WTC11 (cell line): ENCODE data around the gene CD300A.

Source experiments
- RELA ChIP-seq: sonication (generic); formaldehyde crosslinking; IDR thresholded peaks from 2 replicates; pipeline ENCODE4 v1.8.1; 2022; ENCODE audit warnings: missing genetic modification reagents, mild to moderate bottlenecking, borderline replicate concordance
- TEAD4 ChIP-seq: sonication (generic); formaldehyde crosslinking; IDR thresholded peaks from 2 replicates; pipeline ENCODE4 v1.8.0; 2022; ENCODE audit warnings: mild to moderate bottlenecking, missing genetic modification reagents
- TF ChIP-seq, protein P1 (sequence below): sonication (generic); formaldehyde crosslinking; IDR thresholded peaks from 2 replicates; pipeline ENCODE4 v1.8.0; 2022; ENCODE audit warnings: missing genetic modification reagents
- TF ChIP-seq, protein P2 (sequence below): sonication (generic); formaldehyde crosslinking; IDR thresholded peaks from 2 replicates; pipeline ENCODE4 v1.8.0; 2023; ENCODE audit warnings: mild to moderate bottlenecking, missing genetic modification reagents
- TF ChIP-seq, protein P3 (sequence below): fragments of 200-600 bp; IDR thresholded peaks from 2 replicates; pipeline ENCODE4 v1.8.0; 2022; ENCODE audit warnings: antibody characterized with exemption
- TF ChIP-seq, protein P4 (sequence below): sonication (generic); formaldehyde crosslinking; conservative IDR thresholded peaks from 2 replicates; pipeline ENCODE4 v1.8.1; 2022; ENCODE audit warnings: mild to moderate bottlenecking, missing genetic modification reagents
- TF ChIP-seq, protein P5 (sequence below): sonication (generic); formaldehyde crosslinking; IDR thresholded peaks from 2 replicates; pipeline ENCODE4 v1.8.1; 2023; ENCODE audit warnings: mild to moderate bottlenecking, moderate library complexity, missing genetic modification reagents
- TF ChIP-seq, protein P6 (sequence below): sonication (generic); formaldehyde crosslinking; IDR thresholded peaks from 2 replicates; pipeline ENCODE4 v1.8.0; 2022; ENCODE audit warnings: mild to moderate bottlenecking, missing genetic modification reagents
- TF ChIP-seq, protein P7 (sequence below): fragments of 250-450 bp; sonication (Bioruptor Pico); IDR thresholded peaks from 2 replicates; pipeline ENCODE4 v2.1.2; 2022; ENCODE audit warnings: mild to moderate bottlenecking, moderate library complexity

DNA sequence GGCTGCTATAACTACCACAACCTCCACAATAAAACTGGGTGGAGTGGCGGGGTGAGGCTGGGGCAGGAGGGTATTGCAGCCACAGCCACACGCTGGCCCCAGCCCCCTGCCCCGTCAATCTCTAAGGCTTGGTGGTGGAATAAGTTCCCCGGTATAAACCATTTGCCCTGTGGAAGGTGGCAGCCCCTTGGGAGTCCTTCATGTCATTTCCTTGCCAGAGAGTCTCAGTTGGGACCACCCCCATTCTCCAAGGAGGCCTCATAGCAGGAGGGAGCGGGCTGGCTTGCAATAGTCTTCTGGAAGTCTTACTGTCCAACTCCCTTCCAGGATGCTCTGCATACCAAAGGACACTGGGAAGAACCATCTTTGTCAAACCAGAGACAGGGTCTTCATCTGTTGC, 19.4 kb downstream of the CD300A start:
- TF ChIP-seq, protein P1, sequence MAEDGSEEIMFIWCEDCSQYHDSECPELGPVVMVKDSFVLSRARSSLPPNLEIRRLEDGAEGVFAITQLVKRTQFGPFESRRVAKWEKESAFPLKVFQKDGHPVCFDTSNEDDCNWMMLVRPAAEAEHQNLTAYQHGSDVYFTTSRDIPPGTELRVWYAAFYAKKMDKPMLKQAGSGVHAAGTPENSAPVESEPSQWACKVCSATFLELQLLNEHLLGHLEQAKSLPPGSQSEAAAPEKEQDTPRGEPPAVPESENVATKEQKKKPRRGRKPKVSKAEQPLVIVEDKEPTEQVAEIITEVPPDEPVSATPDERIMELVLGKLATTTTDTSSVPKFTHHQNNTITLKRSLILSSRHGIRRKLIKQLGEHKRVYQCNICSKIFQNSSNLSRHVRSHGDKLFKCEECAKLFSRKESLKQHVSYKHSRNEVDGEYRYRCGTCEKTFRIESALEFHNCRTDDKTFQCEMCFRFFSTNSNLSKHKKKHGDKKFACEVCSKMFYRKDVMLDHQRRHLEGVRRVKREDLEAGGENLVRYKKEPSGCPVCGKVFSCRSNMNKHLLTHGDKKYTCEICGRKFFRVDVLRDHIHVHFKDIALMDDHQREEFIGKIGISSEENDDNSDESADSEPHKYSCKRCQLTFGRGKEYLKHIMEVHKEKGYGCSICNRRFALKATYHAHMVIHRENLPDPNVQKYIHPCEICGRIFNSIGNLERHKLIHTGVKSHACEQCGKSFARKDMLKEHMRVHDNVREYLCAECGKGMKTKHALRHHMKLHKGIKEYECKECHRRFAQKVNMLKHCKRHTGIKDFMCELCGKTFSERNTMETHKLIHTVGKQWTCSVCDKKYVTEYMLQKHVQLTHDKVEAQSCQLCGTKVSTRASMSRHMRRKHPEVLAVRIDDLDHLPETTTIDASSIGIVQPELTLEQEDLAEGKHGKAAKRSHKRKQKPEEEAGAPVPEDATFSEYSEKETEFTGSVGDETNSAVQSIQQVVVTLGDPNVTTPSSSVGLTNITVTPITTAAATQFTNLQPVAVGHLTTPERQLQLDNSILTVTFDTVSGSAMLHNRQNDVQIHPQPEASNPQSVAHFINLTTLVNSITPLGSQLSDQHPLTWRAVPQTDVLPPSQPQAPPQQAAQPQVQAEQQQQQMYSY (CRISPR knock-in tag), result no peak
- TF ChIP-seq, protein P2, sequence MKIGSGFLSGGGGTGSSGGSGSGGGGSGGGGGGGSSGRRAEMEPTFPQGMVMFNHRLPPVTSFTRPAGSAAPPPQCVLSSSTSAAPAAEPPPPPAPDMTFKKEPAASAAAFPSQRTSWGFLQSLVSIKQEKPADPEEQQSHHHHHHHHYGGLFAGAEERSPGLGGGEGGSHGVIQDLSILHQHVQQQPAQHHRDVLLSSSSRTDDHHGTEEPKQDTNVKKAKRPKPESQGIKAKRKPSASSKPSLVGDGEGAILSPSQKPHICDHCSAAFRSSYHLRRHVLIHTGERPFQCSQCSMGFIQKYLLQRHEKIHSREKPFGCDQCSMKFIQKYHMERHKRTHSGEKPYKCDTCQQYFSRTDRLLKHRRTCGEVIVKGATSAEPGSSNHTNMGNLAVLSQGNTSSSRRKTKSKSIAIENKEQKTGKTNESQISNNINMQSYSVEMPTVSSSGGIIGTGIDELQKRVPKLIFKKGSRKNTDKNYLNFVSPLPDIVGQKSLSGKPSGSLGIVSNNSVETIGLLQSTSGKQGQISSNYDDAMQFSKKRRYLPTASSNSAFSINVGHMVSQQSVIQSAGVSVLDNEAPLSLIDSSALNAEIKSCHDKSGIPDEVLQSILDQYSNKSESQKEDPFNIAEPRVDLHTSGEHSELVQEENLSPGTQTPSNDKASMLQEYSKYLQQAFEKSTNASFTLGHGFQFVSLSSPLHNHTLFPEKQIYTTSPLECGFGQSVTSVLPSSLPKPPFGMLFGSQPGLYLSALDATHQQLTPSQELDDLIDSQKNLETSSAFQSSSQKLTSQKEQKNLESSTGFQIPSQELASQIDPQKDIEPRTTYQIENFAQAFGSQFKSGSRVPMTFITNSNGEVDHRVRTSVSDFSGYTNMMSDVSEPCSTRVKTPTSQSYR (CRISPR knock-in tag), result no peak
- TF ChIP-seq, protein P3, sequence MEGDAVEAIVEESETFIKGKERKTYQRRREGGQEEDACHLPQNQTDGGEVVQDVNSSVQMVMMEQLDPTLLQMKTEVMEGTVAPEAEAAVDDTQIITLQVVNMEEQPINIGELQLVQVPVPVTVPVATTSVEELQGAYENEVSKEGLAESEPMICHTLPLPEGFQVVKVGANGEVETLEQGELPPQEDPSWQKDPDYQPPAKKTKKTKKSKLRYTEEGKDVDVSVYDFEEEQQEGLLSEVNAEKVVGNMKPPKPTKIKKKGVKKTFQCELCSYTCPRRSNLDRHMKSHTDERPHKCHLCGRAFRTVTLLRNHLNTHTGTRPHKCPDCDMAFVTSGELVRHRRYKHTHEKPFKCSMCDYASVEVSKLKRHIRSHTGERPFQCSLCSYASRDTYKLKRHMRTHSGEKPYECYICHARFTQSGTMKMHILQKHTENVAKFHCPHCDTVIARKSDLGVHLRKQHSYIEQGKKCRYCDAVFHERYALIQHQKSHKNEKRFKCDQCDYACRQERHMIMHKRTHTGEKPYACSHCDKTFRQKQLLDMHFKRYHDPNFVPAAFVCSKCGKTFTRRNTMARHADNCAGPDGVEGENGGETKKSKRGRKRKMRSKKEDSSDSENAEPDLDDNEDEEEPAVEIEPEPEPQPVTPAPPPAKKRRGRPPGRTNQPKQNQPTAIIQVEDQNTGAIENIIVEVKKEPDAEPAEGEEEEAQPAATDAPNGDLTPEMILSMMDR, result no peak
- TF ChIP-seq RELA (CRISPR knock-in tag) (no peak), TEAD4 (CRISPR knock-in tag) (no peak)
- TF ChIP-seq, protein P4, sequence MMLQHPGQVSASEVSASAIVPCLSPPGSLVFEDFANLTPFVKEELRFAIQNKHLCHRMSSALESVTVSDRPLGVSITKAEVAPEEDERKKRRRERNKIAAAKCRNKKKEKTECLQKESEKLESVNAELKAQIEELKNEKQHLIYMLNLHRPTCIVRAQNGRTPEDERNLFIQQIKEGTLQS (CRISPR knock-in tag), result no peak
- TF ChIP-seq, protein P5, sequence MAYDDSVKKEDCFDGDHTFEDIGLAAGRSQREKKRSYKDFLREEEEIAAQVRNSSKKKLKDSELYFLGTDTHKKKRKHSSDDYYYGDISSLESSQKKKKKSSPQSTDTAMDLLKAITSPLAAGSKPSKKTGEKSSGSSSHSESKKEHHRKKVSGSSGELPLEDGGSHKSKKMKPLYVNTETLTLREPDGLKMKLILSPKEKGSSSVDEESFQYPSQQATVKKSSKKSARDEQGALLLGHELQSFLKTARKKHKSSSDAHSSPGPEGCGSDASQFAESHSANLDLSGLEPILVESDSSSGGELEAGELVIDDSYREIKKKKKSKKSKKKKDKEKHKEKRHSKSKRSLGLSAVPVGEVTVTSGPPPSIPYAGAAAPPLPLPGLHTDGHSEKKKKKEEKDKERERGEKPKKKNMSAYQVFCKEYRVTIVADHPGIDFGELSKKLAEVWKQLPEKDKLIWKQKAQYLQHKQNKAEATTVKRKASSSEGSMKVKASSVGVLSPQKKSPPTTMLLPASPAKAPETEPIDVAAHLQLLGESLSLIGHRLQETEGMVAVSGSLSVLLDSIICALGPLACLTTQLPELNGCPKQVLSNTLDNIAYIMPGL (CRISPR knock-in tag), result no peak
- TF ChIP-seq, protein P6, sequence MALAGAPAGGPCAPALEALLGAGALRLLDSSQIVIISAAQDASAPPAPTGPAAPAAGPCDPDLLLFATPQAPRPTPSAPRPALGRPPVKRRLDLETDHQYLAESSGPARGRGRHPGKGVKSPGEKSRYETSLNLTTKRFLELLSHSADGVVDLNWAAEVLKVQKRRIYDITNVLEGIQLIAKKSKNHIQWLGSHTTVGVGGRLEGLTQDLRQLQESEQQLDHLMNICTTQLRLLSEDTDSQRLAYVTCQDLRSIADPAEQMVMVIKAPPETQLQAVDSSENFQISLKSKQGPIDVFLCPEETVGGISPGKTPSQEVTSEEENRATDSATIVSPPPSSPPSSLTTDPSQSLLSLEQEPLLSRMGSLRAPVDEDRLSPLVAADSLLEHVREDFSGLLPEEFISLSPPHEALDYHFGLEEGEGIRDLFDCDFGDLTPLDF (CRISPR knock-in tag), result no peak
- TF ChIP-seq, protein P7, sequence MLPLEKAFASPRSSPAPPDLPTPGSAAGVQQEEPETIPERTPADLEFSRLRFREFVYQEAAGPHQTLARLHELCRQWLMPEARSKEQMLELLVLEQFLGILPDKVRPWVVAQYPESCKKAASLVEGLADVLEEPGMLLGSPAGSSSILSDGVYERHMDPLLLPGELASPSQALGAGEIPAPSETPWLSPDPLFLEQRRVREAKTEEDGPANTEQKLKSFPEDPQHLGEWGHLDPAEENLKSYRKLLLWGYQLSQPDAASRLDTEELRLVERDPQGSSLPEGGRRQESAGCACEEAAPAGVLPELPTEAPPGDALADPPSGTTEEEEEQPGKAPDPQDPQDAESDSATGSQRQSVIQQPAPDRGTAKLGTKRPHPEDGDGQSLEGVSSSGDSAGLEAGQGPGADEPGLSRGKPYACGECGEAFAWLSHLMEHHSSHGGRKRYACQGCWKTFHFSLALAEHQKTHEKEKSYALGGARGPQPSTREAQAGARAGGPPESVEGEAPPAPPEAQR, result no peak
